T-helper 1 cell treated with Interleukin-12 subunit alpha and Interleukin-12 subunit beta and Interleukin-4 antibody, amounts not matched to agents 30 ng/mL and 1 ng/mL, for 36 hours (primary cell): ENCODE results near the gene PTH2R. TPM values are rescaled to one million over a fixed set of nuclear protein-coding genes. Genes with fewer than 3 reads are reported as not detected.
"Not testable (repeated sequence)": the region's sequence is repeated elsewhere in the genome, so short reads cannot be mapped to it uniquely, and the experiment has no call there.

Source experiments
- intact Hi-C: fragments of 100-400 bp; cut with micrococcal nuclease; formaldehyde crosslinking; loops from one replicate; pipeline ENCODE4 v1.15.1; 2024
- total RNA-seq: library from RNA; stranded (reverse); gene quantifications from 2 replicates; pipeline ENCODE4 v1.2.3, GENCODE V29; 2022

Gene PTH2R
- total RNA-seq, 1 donor from 2014 or later: 0.22 TPM

GRCh38 chr2:208481945-208482344 is 75.4 kb downstream of the PTH2R start:
- intact Hi-C loops: not testable (repeated sequence)

- intact Hi-C loops: not testable (repeated sequence)
These were observed 75.9 kb downstream of the PTH2R start for GRCh38 chr2:208482453-208483015.

DNA sequence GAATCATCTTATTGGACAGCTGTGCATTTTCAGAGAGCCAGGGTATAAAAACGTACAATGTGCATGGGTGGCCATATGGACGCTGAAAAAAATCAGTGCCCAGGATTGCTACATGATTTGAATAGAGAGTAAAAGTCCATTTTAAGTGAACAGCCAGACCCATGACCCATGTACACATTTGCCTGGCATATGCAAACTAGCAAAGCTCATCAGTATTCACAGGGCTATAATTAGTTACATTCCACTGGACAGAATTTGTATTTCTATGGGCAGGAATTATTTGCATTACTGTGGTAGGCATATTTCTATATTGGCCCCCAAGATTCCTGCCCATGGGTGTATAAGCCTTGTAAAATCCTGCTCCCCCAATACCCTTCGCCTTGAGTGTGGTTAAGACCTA is 78.8 kb downstream of the PTH2R start:
- intact Hi-C loops: no loop called here

DNA sequence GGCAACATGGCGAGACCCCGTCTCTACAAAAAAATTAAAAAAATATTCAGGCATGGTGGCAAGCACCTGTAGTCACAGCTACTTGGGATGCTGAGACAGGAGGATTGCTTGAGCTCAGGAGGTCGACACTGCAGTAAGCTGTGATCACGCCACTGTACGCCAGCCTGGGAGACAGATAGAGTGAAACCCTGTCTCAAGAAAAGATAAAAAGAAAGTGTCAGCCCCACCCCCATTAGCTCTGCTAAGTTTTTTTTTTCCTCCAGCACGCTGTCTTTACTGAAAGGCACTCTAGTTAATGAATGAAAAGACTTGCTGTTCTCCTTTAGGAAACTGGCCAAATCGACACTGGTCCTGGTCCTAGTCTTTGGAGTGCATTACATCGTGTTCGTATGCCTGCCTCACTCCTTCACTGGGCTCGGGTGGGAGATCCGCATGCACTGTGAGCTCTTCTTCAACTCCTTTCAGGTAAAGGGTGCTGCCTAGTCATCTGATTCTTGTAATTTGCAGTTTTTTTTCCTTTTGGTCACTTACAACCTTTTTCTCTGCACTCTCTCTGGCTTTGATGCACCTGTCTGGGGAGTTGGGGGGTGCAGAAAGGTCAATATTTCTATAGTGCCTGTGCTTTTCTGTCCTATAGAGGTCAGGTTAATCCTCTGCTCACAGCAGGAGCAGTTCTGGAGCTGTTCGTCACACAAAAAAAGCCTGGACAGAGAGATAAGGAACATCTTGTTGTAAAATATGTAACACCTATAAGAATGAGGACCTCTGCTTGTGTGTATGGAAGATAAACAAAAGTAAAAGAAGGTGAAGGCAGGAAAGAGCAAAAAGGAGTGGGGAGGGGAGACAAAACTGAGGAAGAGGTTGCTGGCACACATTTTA is 82.3 kb downstream of the PTH2R start:
- intact Hi-C loops: no loop called here

GRCh38 chr2:208489687-208490086 is 83.1 kb downstream of the PTH2R start:
- intact Hi-C loops: no loop called here

- intact Hi-C loops: no loop called here
These were observed 83.9 kb downstream of the PTH2R start for GRCh38 chr2:208490492-208490891.

- intact Hi-C loops: no loop called here
These were observed 85.0 kb downstream of the PTH2R start for GRCh38 chr2:208491641-208492040.

GRCh38 chr2:208492069-208492468 is 85.5 kb downstream of the PTH2R start:
- intact Hi-C loops: no loop called here

GRCh38 chr2:208493186-208493585 is 86.6 kb downstream of the PTH2R start:
- intact Hi-C loops: no loop called here

DNA sequence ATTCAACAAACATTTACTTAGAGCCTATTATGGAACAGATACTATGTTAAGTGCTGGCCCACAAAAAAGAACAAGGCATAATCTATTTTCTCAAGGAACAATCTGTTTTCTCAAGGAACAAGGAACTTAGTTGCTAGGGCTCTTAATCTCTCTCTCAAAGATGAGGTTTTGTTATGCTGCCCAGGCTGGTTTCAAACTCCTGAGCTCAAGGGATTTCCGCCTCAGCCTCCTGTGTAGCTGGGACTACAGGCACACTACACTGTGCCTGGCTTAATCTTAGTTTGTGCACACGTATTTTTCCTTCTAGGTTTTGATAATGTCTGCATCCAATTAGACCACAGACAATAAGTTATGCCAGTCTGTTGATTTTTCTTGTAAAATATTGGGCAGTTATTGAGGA is 89.5 kb downstream of the PTH2R start:
- intact Hi-C loops: no loop called here

- intact Hi-C loops: no loop called here
These were observed 94.6 kb downstream of the PTH2R start for GRCh38 chr2:208501206-208501605.

DNA sequence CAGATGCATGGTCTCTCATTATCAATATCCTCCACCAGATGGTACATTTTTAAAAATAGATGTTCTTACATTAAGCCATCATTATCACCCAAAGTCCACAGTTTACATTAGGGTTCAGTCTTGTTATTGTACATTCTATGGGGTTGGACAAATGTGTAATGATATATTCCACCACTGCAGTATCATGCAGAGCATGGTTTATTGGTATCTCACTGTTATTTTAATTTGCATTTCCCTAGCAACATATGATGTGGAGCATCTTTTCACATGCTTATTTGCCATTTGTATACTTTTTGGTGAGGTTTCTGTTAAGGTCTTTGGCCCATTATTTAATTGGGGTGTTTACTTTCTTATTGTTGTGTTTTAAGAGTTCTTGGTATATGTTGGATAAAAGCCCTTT is 95.7 kb downstream of the PTH2R start:
- intact Hi-C loops: no loop called here

DNA sequence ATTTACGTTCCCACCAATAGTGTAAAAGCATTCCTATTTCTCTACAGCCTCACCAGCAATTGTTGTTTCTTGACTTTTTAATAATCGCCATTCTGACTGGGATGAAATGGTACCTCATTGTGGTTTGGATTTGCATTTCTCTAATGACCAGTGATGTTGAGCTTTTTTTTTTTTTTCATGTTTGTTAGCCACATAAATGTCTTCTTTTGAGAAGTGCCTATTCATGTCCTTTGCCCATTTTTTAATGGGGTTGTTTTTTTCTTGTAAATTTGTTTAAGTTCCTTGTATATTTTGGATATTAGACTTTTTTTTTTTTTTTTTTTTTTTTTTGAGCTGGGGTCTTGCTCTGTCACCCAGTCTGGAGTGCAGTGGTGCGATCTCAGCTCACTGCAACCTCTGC is 98.8 kb downstream of the PTH2R start:
- intact Hi-C loops: not testable (repeated sequence)

DNA sequence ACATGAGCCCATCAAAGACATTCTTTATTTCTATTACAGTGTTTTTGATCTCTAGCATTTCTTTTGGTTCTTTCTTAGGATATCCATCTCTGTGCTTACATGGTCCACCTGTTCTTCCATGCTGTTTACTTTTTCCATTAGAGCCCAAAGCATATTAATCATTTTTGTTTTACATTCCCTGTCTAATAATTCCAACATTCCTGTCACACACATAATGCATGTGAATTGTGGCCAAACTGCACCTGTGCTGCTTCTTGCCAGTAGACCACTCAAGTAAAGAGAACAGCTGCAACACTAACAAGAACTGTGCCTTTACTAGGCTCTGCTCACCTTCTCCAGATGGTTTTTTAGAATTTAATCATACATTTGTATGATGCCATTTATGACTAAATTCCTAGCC is 103.0 kb downstream of the PTH2R start:
- intact Hi-C loops: no loop called here

DNA sequence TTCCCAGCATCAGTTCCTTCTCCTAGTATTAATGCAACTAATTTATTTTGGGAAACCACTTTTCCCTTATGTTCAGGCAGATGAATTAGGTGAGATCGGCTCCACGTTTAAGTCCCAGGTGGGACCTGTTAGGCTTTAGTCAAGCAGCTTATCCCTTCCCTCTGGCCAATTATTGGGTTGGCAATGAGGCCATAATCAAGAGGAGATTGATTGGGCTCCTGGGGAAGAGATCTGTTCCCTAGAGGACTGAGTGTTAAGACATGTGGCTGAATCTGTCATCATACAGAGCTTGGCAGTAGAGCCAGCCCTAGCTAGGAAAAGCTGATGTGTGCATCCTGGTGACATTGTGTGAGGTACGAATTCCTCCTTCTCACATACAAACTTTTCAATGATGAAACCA is 104.4 kb downstream of the PTH2R start:
- intact Hi-C loops: no loop called here

GRCh38 chr2:208511573-208511972 is 105.0 kb downstream of the PTH2R start:
- intact Hi-C loops: no loop called here

GRCh38 chr2:208515099-208515498 is 108.5 kb downstream of the PTH2R start:
- intact Hi-C loops: no loop called here

DNA sequence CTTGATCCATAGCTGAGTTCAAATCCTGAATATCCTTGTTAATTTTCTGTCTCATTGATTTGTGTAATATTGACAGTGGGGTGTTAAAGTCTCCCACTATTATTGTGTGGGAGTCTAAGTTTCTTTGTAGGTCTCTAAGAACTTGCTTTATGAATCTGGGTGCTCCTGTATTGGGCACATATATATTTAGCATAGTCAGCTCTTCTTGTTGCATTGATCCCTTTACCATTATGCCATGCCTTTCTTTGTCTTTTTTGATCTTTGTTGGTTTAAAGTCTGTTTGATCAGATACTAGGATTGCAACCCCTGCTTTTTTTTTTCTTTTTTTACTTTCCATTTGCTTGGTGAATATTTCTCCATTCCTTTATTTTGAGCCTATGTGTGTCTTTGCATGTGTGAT is 116.5 kb downstream of the PTH2R start:
- intact Hi-C loops: not testable (repeated sequence)

GRCh38 chr2:208525165-208525564 is 118.6 kb downstream of the PTH2R start:
- intact Hi-C loops: not testable (repeated sequence)

GRCh38 chr2:208529796-208530195 is 123.2 kb downstream of the PTH2R start:
- intact Hi-C loops: no loop called here

DNA sequence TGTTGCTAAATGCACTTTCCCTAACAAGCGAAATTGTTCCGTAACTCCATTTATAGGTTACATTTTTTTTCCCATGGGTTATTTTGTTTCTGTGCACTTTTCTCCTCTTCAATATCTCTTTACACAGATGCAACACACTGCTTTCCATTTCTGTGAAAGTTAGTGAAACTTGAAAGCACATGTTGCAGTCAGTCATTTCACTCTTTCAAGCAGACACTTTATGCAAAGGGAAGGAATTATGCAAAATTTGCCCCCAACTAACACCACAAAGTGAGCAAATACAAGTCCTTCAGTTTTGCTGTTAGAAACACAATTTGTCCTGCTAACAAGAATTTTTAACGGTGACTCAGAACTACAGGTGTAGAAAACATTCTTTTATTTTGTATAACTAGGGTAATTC is 124.8 kb downstream of the PTH2R start:
- intact Hi-C loops: no loop called here

DNA sequence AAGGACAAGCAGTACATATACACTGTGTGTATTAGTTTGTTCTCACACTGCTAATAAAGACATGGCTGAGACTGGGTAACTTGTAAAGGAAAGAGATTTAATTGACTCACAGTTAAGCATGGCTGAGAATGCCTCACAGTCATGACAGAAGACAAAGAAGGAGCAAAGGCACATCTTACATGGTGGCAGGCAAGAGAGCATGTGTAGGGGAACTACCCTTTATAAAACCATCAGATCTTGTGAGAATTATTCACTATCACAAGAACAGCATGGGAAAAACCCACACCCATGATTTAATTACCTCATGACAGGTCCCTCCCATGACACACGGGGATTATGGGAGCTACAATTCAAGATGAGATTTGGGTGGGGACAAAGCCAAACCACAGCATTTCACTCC is 129.0 kb downstream of the PTH2R start:
- intact Hi-C loops: not testable (repeated sequence)

- intact Hi-C loops: no loop called here
These were observed 134.9 kb downstream of the PTH2R start for GRCh38 chr2:208541461-208541988.
